NCI-H526 (cell line): ENCODE results near the gene LAD1.

Experiments
- DNase-seq, 2 experiments: peaks; one replicate each; lab custom pipeline; 2025; lab: John Stamatoyannopoulos, UW

Gene LAD1

GRCh38 chr1:201363467-201363866, 35.7 kb downstream of the LAD1 start:
- no peak for DNase-seq

GRCh38 chr1:201362906-201363305, 36.2 kb downstream of the LAD1 start:
- DNase-seq: no peak

- peak in 1 of 2 experiments; percentile 48 for DNase-seq
These were observed 37.2 kb downstream of the LAD1 start for GRCh38 chr1:201361652-201362504.

- DNase-seq: no peak
These were observed 38.0 kb downstream of the LAD1 start for GRCh38 chr1:201360901-201361651.

- no peak for DNase-seq
These were observed 38.6 kb downstream of the LAD1 start for GRCh38 chr1:201360486-201360885.

- no peak for DNase-seq
These were observed 39.3 kb downstream of the LAD1 start for GRCh38 chr1:201359873-201360210.

GRCh38 chr1:201359031-201359872, 39.9 kb downstream of the LAD1 start:
- DNase-seq: no peak

- no peak for DNase-seq
These were observed 40.5 kb downstream of the LAD1 start for GRCh38 chr1:201358596-201358995.

- DNase-seq: no peak
These were observed 41.3 kb downstream of the LAD1 start for GRCh38 chr1:201357636-201358348.

- DNase-seq: no peak
These were observed 41.9 kb downstream of the LAD1 start for GRCh38 chr1:201357211-201357610.

GRCh38 chr1:201356701-201357100, 42.4 kb downstream of the LAD1 start:
- DNase-seq: no peak

- DNase-seq: no peak
These were observed 42.9 kb downstream of the LAD1 start for GRCh38 chr1:201356236-201356635.

GRCh38 chr1:201355471-201355870, 43.7 kb downstream of the LAD1 start:
- DNase-seq: no peak

GRCh38 chr1:201354901-201355295, 44.2 kb downstream of the LAD1 start:
- no peak for DNase-seq

- DNase-seq: no peak
These were observed 44.8 kb downstream of the LAD1 start for GRCh38 chr1:201354151-201354900.

GRCh38 chr1:201353186-201353940, 45.8 kb downstream of the LAD1 start:
- DNase-seq: no peak

- DNase-seq: no peak
These were observed 47.5 kb downstream of the LAD1 start for GRCh38 chr1:201351617-201352016.

GRCh38 chr1:201350884-201351283, 48.2 kb downstream of the LAD1 start:
- DNase-seq: no peak

GRCh38 chr1:201350361-201350725, 48.8 kb downstream of the LAD1 start:
- no peak for DNase-seq

- no peak for DNase-seq
These were observed 50.0 kb downstream of the LAD1 start for GRCh38 chr1:201349092-201349491.
